Loucy (cell line): ENCODE results near the gene SERPINB3.

ENCODE experiments used
- EZH2phosphoT487 ChIP-seq: fragments of 200-600 bp; IDR thresholded peaks from 2 replicates; pipeline ENCODE4 v1.6.1; 2018; ENCODE audit warnings: antibody characterized with exemption, mild to moderate bottlenecking, moderate library complexity, borderline replicate concordance
- TF ChIP-seq, protein P1 (sequence below): fragments of 200-600 bp; sonication (generic); conservative IDR thresholded peaks from 2 replicates; pipeline ENCODE4 v1.5.1; 2014; ENCODE audit warnings: mild to moderate bottlenecking, antibody characterized with exemption, low read length

GRCh38 chr18:63681449-63682340 is 20.0 kb upstream of the SERPINB3 start:
- TF ChIP-seq, protein P1, sequence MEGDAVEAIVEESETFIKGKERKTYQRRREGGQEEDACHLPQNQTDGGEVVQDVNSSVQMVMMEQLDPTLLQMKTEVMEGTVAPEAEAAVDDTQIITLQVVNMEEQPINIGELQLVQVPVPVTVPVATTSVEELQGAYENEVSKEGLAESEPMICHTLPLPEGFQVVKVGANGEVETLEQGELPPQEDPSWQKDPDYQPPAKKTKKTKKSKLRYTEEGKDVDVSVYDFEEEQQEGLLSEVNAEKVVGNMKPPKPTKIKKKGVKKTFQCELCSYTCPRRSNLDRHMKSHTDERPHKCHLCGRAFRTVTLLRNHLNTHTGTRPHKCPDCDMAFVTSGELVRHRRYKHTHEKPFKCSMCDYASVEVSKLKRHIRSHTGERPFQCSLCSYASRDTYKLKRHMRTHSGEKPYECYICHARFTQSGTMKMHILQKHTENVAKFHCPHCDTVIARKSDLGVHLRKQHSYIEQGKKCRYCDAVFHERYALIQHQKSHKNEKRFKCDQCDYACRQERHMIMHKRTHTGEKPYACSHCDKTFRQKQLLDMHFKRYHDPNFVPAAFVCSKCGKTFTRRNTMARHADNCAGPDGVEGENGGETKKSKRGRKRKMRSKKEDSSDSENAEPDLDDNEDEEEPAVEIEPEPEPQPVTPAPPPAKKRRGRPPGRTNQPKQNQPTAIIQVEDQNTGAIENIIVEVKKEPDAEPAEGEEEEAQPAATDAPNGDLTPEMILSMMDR = no peak
- TF ChIP-seq EZH2phosphoT487 = no peak
